ENCODE data around the gene HYAL3.

HYAL3 gene

GRCh38 chr3:50303013-50303815 lies 4.0 kb upstream of the HYAL3 start, which contains the start of gene HYAL1:
Gene HYAL1 (minus strand): TSS chr3:50303574. CDS start chr3:50302956, 618 bp downstream.
- peak within 1 kb of the TSS; percentile 73; the same call in 1 of the 2 replicates for H3K27ac ChIP-seq (ENCODE audit: low read depth, low read length)

DNA sequence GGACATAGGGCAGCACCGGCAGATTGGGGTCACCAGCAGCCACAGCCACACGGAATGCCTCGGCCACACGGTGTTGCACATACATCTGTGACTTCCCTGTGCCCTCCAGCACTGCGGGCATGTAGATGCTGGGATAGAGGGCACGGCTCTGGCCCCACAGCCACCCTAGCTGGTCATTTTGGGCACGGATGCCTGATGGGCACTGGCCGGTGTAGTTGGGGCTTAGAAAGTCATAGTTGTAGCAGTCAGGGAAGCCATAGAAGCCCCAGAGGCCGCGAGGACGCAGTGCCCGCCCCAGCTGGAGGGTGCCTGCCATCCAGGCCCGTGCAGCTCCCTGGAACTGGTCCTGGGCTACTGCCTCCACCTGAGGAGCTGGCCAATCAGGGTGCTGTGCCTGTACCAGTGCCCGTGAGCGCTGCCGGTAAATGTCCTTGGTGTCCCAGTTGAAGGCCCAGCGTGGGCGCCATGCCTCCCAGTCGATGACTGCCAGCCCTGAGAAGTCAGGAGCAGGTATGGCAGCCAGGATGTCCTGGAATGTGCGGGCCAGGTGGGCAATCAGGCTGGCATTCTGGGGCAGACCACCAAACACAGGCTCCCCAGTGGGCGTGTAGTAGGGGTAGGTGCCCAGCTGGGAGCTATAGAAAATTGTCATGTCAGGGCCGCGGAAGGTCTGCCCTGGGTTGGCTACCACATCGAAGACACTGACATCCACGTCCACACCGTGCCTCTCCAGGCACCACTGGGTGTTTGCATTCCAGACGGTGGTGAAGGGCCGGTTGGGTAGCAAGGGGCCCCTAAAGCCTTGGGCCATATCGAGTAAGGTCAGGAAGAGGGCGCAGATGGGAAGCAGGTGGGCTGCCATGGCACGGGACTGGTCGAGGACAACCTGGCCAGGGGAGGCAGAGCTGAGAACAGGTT lies 3.1 kb upstream of the HYAL3 start:
- 0 out of 2 replicates have a peak, but pooled peaks cover 6% of the 10 kb centered on the region for H3K9me3 ChIP-seq (ENCODE audit: insufficient read depth, low read depth, low read length)
- peaks cover 12% of the 10 kb centered on the region; the same call in 1 of the 2 replicates for H3K4me1 ChIP-seq (ENCODE audit: insufficient read depth, low read length)
- 94% methylated on average over 32 of the region's 32 CpGs for WGBS

More at GRCh38 chr3:50303013-50303815, 4.0 kb upstream of the HYAL3 start, which contains the start of gene HYAL1:
- Histone ChIP-seq H3K36me3 (ENCODE audit: insufficient read depth, low read length) (no peaks in the 10 kb centered on the region), H3K4me3 (ENCODE audit: low read length) (peak within 1 kb of the TSS; percentile 19), H3K4me1 (ENCODE audit: insufficient read depth, low read length) (peaks cover 12% of the 10 kb centered on the region; the same call in 1 of the 2 replicates), H3K27me3 (ENCODE audit: insufficient read depth, low read length) (no peaks in the 10 kb centered on the region), H3K9ac (ENCODE audit: low read depth, low read length) (no peak within 1 kb of the TSS), H3K9me3 (ENCODE audit: insufficient read depth, low read depth, low read length) (peaks cover 11% of the 10 kb centered on the region; the same call in 1 of the 2 replicates)
- whole genome bisulfite sequencing = 67% methylated on average over 14 of the region's 14 CpGs

GRCh38 chr3:50300681-50301254 lies 1.6 kb upstream of the HYAL3 start:
- no peak overlapping the region for H3K4me3 ChIP-seq (ENCODE audit: low read length)
- H3K27ac ChIP-seq (ENCODE audit: low read depth, low read length) = no peak overlapping the region
- no peak overlapping the region for H3K9ac ChIP-seq (ENCODE audit: low read depth, low read length)
- 86% methylated on average over 6 of the region's 6 CpGs for WGBS
- no peaks in the 10 kb centered on the region for H3K9me3 ChIP-seq (ENCODE audit: insufficient read depth, low read depth, low read length)
- no peaks in the 10 kb centered on the region for H3K36me3 ChIP-seq (ENCODE audit: insufficient read depth, low read length)
- peaks cover 12% of the 10 kb centered on the region; the same call in 1 of the 2 replicates for H3K4me1 ChIP-seq (ENCODE audit: insufficient read depth, low read length)
- no peaks in the 10 kb centered on the region for H3K27me3 ChIP-seq (ENCODE audit: insufficient read depth, low read length)

More for the DNA sequence above, 3.1 kb upstream of the HYAL3 start:
- Histone ChIP-seq H3K27me3 (ENCODE audit: insufficient read depth, low read length) (no peaks in the 10 kb centered on the region), H3K9ac (ENCODE audit: low read depth, low read length) (no peak overlapping the region), H3K36me3 (ENCODE audit: insufficient read depth, low read length) (no peaks in the 10 kb centered on the region), H3K27ac (ENCODE audit: low read depth, low read length) (no peak overlapping the region; the same call in 1 of the 2 replicates), H3K4me3 (ENCODE audit: low read length) (no peak overlapping the region)

GRCh38 chr3:50299929-50300680 lies 900 bp upstream of the HYAL3 start:
- Histone ChIP-seq H3K9me3 (ENCODE audit: insufficient read depth, low read depth, low read length) (no peaks in the 10 kb centered on the region), H3K36me3 (ENCODE audit: insufficient read depth, low read length) (no peaks in the 10 kb centered on the region), H3K4me3 (ENCODE audit: low read length) (peak overlapping the region; percentile 50), H3K27me3 (ENCODE audit: insufficient read depth, low read length) (no peaks in the 10 kb centered on the region), H3K9ac (ENCODE audit: low read depth, low read length) (peak overlapping the region; percentile 34; the same call in 1 of the 2 replicates), H3K27ac (ENCODE audit: low read depth, low read length) (peak overlapping the region; percentile 15; the same call in 1 of the 2 replicates), H3K4me1 (ENCODE audit: insufficient read depth, low read length) (peaks cover 12% of the 10 kb centered on the region; the same call in 1 of the 2 replicates)
- WGBS = 75% methylated on average over 12 of the region's 12 CpGs

DNA sequence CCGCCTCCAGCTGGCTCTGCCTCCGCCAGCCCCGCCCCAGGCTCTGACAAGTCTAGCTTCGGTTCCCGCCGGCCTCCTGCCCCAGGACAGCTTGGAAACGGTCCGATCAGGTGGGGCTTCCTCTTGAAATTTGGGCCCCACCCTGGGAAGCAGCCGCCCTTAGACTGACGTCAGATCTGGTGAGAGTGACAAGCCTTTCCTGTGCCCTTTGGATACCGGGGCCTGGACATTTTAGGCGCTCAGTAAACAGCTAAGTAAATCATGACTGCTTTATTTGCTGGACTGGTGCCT lies 378 bp upstream of the HYAL3 start:
- 5% methylated on average over 12 of the region's 12 CpGs for WGBS
- peak overlapping the region; percentile 50 for H3K4me3 ChIP-seq (ENCODE audit: low read length)

GRCh38 chr3:50297896-50298725 lies 1.1 kb downstream of the HYAL3 start:
- no peak overlapping the region for H3K27ac ChIP-seq (ENCODE audit: low read depth, low read length)
- WGBS = 66% methylated on average over 9 of the region's 9 CpGs
- H3K27me3 ChIP-seq (ENCODE audit: insufficient read depth, low read length) = no peaks in the 10 kb centered on the region
- H3K9ac ChIP-seq (ENCODE audit: low read depth, low read length) = no peak overlapping the region
- no peaks in the 10 kb centered on the region for H3K36me3 ChIP-seq (ENCODE audit: insufficient read depth, low read length)
- peak overlapping the region; percentile 91 for H3K4me3 ChIP-seq (ENCODE audit: low read length)
- peaks cover 6% of the 10 kb centered on the region; the same call in 1 of the 2 replicates for H3K4me1 ChIP-seq (ENCODE audit: insufficient read depth, low read length)
- no peaks in the 10 kb centered on the region for H3K9me3 ChIP-seq (ENCODE audit: insufficient read depth, low read depth, low read length)

More for the DNA sequence above, 378 bp upstream of the HYAL3 start:
- peak overlapping the region; percentile 15; the same call in 1 of the 2 replicates for H3K27ac ChIP-seq (ENCODE audit: low read depth, low read length)
- no peaks in the 10 kb centered on the region for H3K9me3 ChIP-seq (ENCODE audit: insufficient read depth, low read depth, low read length)
- no peaks in the 10 kb centered on the region for H3K27me3 ChIP-seq (ENCODE audit: insufficient read depth, low read length)
- H3K4me1 ChIP-seq (ENCODE audit: insufficient read depth, low read length) = peaks cover 12% of the 10 kb centered on the region; the same call in 1 of the 2 replicates
- H3K36me3 ChIP-seq (ENCODE audit: insufficient read depth, low read length) = no peaks in the 10 kb centered on the region
- H3K9ac ChIP-seq (ENCODE audit: low read depth, low read length) = peak overlapping the region; percentile 34; the same call in 1 of the 2 replicates

GRCh38 chr3:50297384-50297775 lies 1.8 kb downstream of the HYAL3 start:
- H3K27me3 ChIP-seq (ENCODE audit: insufficient read depth, low read length) = no peaks in the 10 kb centered on the region
- H3K4me3 ChIP-seq (ENCODE audit: low read length) = no peak overlapping the region
- no peaks in the 10 kb centered on the region for H3K36me3 ChIP-seq (ENCODE audit: insufficient read depth, low read length)
- H3K9ac ChIP-seq (ENCODE audit: low read depth, low read length) = no peak overlapping the region
- peaks cover 5% of the 10 kb centered on the region; the same call in 1 of the 2 replicates for H3K4me1 ChIP-seq (ENCODE audit: insufficient read depth, low read length)
- no peaks in the 10 kb centered on the region for H3K9me3 ChIP-seq (ENCODE audit: insufficient read depth, low read depth, low read length)
- H3K27ac ChIP-seq (ENCODE audit: low read depth, low read length) = no peak overlapping the region
- 96% methylated on average over 2 of the region's 2 CpGs for WGBS

- Histone ChIP-seq H3K4me1 (ENCODE audit: insufficient read depth, low read length) (peaks cover 5% of the 10 kb centered on the region; the same call in 1 of the 2 replicates), H3K27me3 (ENCODE audit: insufficient read depth, low read length) (no peaks in the 10 kb centered on the region), H3K9me3 (ENCODE audit: insufficient read depth, low read depth, low read length) (no peaks in the 10 kb centered on the region), H3K36me3 (ENCODE audit: insufficient read depth, low read length) (no peaks in the 10 kb centered on the region), H3K4me3 (ENCODE audit: low read length) (no peak overlapping the region), H3K9ac (ENCODE audit: low read depth, low read length) (no peak overlapping the region), H3K27ac (ENCODE audit: low read depth, low read length) (no peak overlapping the region)
- 93% methylated on average over 18 of the region's 18 CpGs for WGBS
Observed at GRCh38 chr3:50296721-50297383, 2.4 kb downstream of the HYAL3 start.

GRCh38 chr3:50295553-50296431 lies 3.4 kb downstream of the HYAL3 start:
- Histone ChIP-seq H3K27me3 (ENCODE audit: insufficient read depth, low read length) (no peaks in the 10 kb centered on the region), H3K27ac (ENCODE audit: low read depth, low read length) (no peak overlapping the region), H3K4me3 (ENCODE audit: low read length) (no peak overlapping the region), H3K4me1 (ENCODE audit: insufficient read depth, low read length) (peaks cover 5% of the 10 kb centered on the region; the same call in 1 of the 2 replicates), H3K9ac (ENCODE audit: low read depth, low read length) (no peak overlapping the region), H3K9me3 (ENCODE audit: insufficient read depth, low read depth, low read length) (no peaks in the 10 kb centered on the region), H3K36me3 (ENCODE audit: insufficient read depth, low read length) (no peaks in the 10 kb centered on the region)
- 92% methylated on average over 8 of the region's 8 CpGs for WGBS

Data from HUES64 (cell line).